GM10248 (cell line): ENCODE measurements around the gene SLC4A9.

Experiments used
- CTCF ChIA-PET: fragments of 300-600 bp; sonication (Branson Sonifier 250); formaldehyde crosslinking; extraction: SDS; loops from one replicate; lab custom pipeline; 2021; ENCODE audit warnings: antibody characterized with exemption; lab: Yijun Ruan, JAX
- POLR2A ChIA-PET: fragments of 350-650 bp; sonication (Branson Sonifier 250); formaldehyde crosslinking; extraction: SDS; loops from one replicate; lab custom pipeline; 2020; ENCODE audit warnings: antibody characterized with exemption; lab: Yijun Ruan, JAX
- DNase-seq: peaks from one replicate; pipeline ENCODE4 v3.0.0; 2012; ENCODE audit errors: extremely low spot score
- CTCF ChIP-seq: IDR thresholded peaks from 2 replicates; pipeline ENCODE4 v1.5.1; 2012; ENCODE audit warnings: mild to moderate bottlenecking, low read depth; ENCODE audit errors: extremely low read depth, missing control alignments, control extremely low read depth

SLC4A9 gene

GRCh38 chr5:140317859-140318258, 42.1 kb upstream of the SLC4A9 start:
- no peak for DNase-seq
- POLR2A ChIA-PET: no interaction called here
- CTCF ChIA-PET: interaction anchor here (1.1 to 4.0 kb wide), 3 partner anchors 13 to 34 kb away, joined by 3 to 15 read pairs (median 4); no protein-coding TSS in a partner anchor
- no peak for TF ChIP-seq CTCF

- CTCF ChIA-PET: no interaction called here
- no peak for TF ChIP-seq CTCF
- DNase-seq: no peak
- POLR2A ChIA-PET: no interaction called here
Observed at GRCh38 chr5:140318792-140319191, 41.2 kb upstream of the SLC4A9 start.

GRCh38 chr5:140319833-140320232, 40.2 kb upstream of the SLC4A9 start:
- no peak for TF ChIP-seq CTCF
- CTCF ChIA-PET: interaction anchor here (1.5 to 2.4 kb wide), 2 partner anchors 32 to 47 kb away, joined by 3 to 10 read pairs; no protein-coding TSS in a partner anchor

GRCh38 chr5:140321796-140322195, 38.2 kb upstream of the SLC4A9 start:
- TF ChIP-seq CTCF: no peak
- CTCF ChIA-PET: interaction anchor here (1.0 to 2.4 kb wide), 8 partner anchors 10 to 105 kb away, joined by 3 to 10 read pairs (median 3); partner anchors contain the start of gene HBEGF
- POLR2A ChIA-PET: no interaction called here

More at GRCh38 chr5:140319833-140320232, 40.2 kb upstream of the SLC4A9 start:
- POLR2A ChIA-PET: no interaction called here
- DNase-seq: no peak

GRCh38 chr5:140322751-140323731, 37.0 kb upstream of the SLC4A9 start:
- ChIA-PET CTCF (interaction anchor here (0.6 to 1.5 kb wide), 3 partner anchors 11 to 24 kb away, joined by 3 read pairs; no protein-coding TSS in a partner anchor), POLR2A (no interaction called here)
- TF ChIP-seq CTCF: no peak
- no peak for DNase-seq

More at GRCh38 chr5:140321796-140322195, 38.2 kb upstream of the SLC4A9 start:
- no peak for DNase-seq

- ChIA-PET POLR2A (no interaction called here), CTCF (interaction anchor here (1.4 to 2.0 kb wide), 3 partner anchors 22 to 49 kb away, joined by 5 to 7 read pairs (median 5); partner anchors contain the start of gene HBEGF)
- no peak for DNase-seq
- no peak for TF ChIP-seq CTCF
Observed at GRCh38 chr5:140324041-140324600, 35.9 kb upstream of the SLC4A9 start.
